Measurements from ENCODE around the gene COMP.

The COMP gene

DNA sequence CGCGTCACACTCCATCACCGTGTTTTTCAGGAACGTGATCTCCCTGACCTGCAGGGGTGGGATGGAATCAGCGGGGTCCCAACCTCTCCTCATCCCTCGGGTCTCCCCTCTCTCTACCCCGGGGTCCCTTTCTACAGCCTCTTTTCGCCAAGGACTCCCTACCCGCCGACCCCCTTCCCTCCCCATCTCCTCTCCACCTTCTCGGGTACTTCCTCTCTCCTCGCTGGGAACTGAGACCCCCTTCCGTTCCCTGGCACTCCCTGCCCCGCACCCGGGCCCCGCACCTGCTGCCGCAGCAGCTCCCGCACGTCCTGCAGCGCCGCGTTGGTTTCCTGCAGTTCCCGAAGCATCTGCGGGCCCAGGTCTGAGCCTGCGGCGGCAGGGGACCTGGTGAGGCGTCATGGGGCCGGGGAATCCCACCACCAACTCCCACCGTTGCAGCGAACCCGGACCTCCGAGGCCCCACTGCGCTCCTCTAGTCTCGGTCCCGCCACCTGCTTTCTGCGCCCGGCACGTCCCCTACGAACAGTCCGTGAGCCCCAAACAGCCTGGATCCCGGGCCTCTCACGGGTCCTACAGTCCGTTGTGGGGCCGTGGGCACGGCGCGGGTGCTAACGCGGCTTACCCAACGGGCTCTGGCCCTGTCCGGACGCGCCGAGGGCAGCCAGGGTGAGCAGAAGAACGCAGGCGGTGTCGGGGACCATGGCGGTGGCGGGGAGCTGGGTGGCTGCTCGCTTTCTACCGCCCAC lies at the start of gene COMP:
Gene COMP, minus strand, starts transcription at position 740 of the 749 bp plus-strand sequence. Its CDS starts 36 bp downstream, at position 704.
- H3K9ac ChIP-seq (ENCODE audit: low read length) = no peak within 1 kb of the TSS
- peak within 1 kb of the TSS; percentile 48 for H3K4me3 ChIP-seq (ENCODE audit: low read length)
- H3K27me3 ChIP-seq (ENCODE audit: control insufficient read depth, insufficient read depth, low read length) = peaks cover 97% of the 10 kb centered on the region
- H3K36me3 ChIP-seq (ENCODE audit: control insufficient read depth, low read depth, low read length) = no peaks in the 10 kb centered on the region
- no peak within 1 kb of the TSS for H3K27ac ChIP-seq (ENCODE audit: low read length)
- no peaks in the 10 kb centered on the region for H3K4me1 ChIP-seq (ENCODE audit: control insufficient read depth, low read depth, low read length)
- H3K9me3 ChIP-seq (ENCODE audit: control insufficient read depth, low read depth, low read length) = no peaks in the 10 kb centered on the region

DNA sequence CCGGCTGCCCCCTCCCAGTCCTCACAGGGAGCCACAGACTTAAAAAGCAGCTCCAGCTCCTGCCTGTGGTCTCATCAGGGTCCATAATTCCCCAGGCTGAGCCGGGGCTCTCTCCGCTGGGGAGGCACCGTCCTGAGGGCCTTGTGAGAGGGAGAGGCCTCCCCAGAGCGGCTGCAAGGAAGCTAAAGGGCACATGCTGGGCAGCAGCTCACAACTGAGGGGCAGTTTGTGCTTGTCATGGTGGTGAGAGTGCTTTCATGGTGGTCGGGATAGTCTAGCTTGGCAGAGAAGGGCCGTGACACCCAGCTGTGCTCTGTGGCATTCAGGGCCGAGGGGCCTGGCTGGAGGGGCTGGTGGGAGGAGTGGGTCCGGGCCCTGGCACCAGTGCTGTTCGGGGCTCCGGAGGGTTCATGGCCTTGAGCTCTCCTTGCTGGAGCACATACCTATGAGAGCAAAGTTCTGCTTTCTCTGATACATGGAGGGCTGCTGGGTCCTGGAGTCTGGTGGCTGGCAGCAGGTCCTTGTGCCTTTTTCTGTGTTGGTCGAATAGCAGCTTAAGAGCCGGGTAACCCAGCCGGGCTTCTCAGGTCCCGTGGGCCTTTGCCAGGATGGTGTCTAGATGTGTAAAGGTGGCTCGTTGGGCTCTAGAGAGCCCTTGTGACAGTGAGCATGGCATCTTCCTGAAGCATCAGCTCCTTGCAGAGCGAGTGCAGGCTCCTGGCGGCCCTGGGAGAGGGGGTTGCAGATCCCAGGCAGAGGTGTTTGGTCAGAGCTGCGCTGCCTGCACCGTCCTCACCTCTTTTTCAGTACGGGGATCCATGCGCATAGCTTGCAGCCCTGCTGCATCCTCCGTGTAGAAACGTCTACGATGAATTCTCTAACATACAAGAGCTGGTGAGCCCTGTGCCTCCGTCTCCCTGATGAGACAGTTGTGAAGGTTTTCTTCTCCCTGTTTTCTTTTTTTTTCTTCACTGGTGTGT lies 49.5 kb upstream of the COMP start:
- Histone ChIP-seq H3K4me1 (ENCODE audit: control insufficient read depth, low read depth, low read length) (peaks cover 11% of the 10 kb centered on the region), H3K9ac (ENCODE audit: low read length) (no peak overlapping the region), H3K9me3 (ENCODE audit: control insufficient read depth, low read depth, low read length) (no peaks in the 10 kb centered on the region), H3K36me3 (ENCODE audit: control insufficient read depth, low read depth, low read length) (peaks cover 16% of the 10 kb centered on the region), H3K27me3 (ENCODE audit: control insufficient read depth, insufficient read depth, low read length) (no peaks in the 10 kb centered on the region), H3K27ac (ENCODE audit: low read length) (no peak overlapping the region), H3K4me3 (ENCODE audit: low read length) (no peak overlapping the region)

DNA sequence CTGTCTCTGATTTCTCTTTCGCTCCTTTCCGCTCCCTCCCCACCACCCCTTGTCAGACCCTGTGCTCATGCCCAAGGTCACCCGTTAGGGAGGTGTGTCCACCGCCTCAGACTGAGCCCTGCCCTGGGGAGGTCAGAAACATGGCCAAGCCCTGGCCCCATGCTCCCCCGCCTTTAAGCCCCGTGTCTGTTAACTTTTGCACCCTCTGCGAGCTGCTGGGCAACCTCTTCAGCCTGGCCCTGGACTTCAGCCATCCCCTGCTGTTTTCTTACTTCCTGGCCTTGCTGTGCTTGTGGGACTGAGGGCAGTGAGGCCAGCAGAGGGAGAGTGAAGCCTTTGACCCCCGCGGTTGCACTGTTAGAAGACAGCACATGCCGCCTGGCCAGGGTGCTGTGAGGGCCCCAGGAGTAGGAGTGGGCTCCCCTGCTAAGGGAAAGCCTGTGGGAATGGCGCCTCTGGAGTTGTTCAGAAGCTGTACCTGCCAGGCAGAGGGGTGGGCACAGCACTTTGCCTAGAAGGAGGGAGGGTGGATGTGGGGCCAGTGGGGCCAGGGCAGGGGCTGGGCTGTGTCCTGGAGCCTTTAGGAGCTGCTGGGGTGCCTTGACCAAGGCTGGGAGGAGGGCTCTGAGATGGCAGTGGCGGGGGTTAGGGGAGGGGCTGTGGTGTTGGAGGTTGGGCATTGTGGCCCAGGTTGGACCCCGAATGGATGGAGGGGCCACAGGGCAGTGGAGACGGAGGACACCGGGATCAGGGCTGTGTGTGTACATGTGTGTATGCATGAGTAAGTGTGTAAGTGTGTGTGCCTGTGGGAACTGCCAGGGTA lies 48.6 kb upstream of the COMP start:
- H3K9ac ChIP-seq (ENCODE audit: low read length) = no peak overlapping the region
- H3K4me3 ChIP-seq (ENCODE audit: low read length) = no peak overlapping the region
- H3K27ac ChIP-seq (ENCODE audit: low read length) = no peak overlapping the region
- peaks cover 22% of the 10 kb centered on the region for H3K36me3 ChIP-seq (ENCODE audit: control insufficient read depth, low read depth, low read length)
- H3K4me1 ChIP-seq (ENCODE audit: control insufficient read depth, low read depth, low read length) = peaks cover 11% of the 10 kb centered on the region
- no peaks in the 10 kb centered on the region for H3K9me3 ChIP-seq (ENCODE audit: control insufficient read depth, low read depth, low read length)
- no peaks in the 10 kb centered on the region for H3K27me3 ChIP-seq (ENCODE audit: control insufficient read depth, insufficient read depth, low read length)

DNA sequence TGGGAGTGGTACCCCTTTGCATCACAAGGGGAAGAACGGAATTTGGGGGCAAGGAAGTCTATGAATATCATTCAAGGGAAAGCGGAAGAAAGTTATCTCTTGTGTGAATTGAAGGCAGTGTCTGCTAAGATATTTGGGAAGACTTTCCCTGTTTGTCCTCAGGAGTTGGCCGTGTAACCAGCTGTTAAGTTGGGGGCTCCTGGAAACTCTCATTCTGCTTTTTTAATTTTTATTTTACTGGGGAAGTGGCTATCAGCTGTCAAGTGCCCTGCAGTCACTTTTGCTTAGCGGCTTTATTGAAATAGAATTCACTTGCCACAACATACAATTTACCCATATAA lies 43.5 kb upstream of the COMP start:
- peaks cover 22% of the 10 kb centered on the region for H3K36me3 ChIP-seq (ENCODE audit: control insufficient read depth, low read depth, low read length)
- peak overlapping the region; percentile 88 for H3K4me3 ChIP-seq (ENCODE audit: low read length)
- H3K27me3 ChIP-seq (ENCODE audit: control insufficient read depth, insufficient read depth, low read length) = peaks cover 4% of the 10 kb centered on the region
- no peak overlapping the region for H3K9ac ChIP-seq (ENCODE audit: low read length)
- no peaks in the 10 kb centered on the region for H3K9me3 ChIP-seq (ENCODE audit: control insufficient read depth, low read depth, low read length)
- no peak overlapping the region for H3K27ac ChIP-seq (ENCODE audit: low read length)
- peaks cover 22% of the 10 kb centered on the region for H3K4me1 ChIP-seq (ENCODE audit: control insufficient read depth, low read depth, low read length)

DNA sequence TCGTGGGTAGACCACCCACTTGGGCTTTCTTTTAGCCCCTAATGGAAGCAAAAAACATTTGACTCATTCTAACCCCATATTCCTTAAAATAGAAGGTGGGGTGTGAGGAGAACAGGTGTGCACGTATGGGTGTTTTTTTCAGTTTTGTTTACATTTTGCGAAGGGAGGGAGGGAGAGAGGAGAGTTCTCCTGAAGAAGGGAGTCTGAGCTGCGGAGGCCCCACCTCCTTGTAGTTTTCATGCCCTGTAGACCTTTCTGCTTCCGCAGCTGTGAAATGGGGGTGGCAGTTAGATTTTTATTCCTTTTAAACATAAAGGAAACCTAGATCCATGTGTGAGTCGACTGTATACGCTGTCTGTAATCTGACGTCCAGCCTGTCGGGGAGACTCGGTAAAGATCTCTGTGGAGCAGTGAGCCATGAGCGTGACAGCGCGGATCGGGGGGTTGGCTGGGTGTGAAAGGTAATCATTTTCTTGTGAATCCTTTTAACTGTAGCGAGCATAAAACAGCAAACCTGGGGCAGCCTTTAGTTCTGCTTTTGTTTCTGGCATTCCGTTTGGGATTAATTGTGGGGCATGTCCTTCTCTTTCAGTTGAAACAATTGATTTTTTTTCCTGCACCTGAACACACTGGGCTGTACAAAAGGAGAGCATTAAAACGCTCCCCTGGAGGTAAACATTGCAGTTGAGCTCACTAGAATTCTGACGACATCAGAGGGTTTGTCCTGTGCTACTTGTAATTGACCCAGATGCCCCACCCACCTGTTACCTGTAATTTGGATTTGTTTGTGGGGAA lies 42.9 kb upstream of the COMP start:
- H3K27ac ChIP-seq (ENCODE audit: low read length) = no peak overlapping the region
- H3K27me3 ChIP-seq (ENCODE audit: control insufficient read depth, insufficient read depth, low read length) = peaks cover 4% of the 10 kb centered on the region
- H3K9me3 ChIP-seq (ENCODE audit: control insufficient read depth, low read depth, low read length) = no peaks in the 10 kb centered on the region
- H3K4me1 ChIP-seq (ENCODE audit: control insufficient read depth, low read depth, low read length) = peaks cover 18% of the 10 kb centered on the region
- H3K9ac ChIP-seq (ENCODE audit: low read length) = no peak overlapping the region
- peaks cover 22% of the 10 kb centered on the region for H3K36me3 ChIP-seq (ENCODE audit: control insufficient read depth, low read depth, low read length)
- H3K4me3 ChIP-seq (ENCODE audit: low read length) = peak overlapping the region; percentile 88

DNA sequence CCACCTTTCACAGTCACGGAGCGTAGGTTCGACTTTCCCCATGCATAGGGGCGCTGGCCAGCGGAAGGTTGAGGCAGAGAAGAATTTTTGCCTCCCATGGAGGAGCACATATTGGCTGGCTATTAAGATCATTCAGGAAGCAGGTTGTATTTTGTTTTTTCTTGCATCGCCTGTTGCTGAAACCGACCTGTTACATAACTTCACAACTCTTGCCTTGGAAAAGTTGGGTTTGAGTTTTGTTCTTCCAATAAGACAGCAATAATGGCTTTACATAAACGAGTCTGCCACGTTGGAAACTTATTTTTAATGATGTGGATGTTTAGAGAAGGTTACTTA lies 42.0 kb upstream of the COMP start:
- H3K36me3 ChIP-seq (ENCODE audit: control insufficient read depth, low read depth, low read length) = peaks cover 22% of the 10 kb centered on the region
- H3K4me3 ChIP-seq (ENCODE audit: low read length) = peak overlapping the region; percentile 88
- H3K9ac ChIP-seq (ENCODE audit: low read length) = peak overlapping the region; percentile 77
- H3K4me1 ChIP-seq (ENCODE audit: control insufficient read depth, low read depth, low read length) = peaks cover 18% of the 10 kb centered on the region
- H3K27me3 ChIP-seq (ENCODE audit: control insufficient read depth, insufficient read depth, low read length) = peaks cover 9% of the 10 kb centered on the region
- H3K27ac ChIP-seq (ENCODE audit: low read length) = no peak overlapping the region
- H3K9me3 ChIP-seq (ENCODE audit: control insufficient read depth, low read depth, low read length) = no peaks in the 10 kb centered on the region

DNA sequence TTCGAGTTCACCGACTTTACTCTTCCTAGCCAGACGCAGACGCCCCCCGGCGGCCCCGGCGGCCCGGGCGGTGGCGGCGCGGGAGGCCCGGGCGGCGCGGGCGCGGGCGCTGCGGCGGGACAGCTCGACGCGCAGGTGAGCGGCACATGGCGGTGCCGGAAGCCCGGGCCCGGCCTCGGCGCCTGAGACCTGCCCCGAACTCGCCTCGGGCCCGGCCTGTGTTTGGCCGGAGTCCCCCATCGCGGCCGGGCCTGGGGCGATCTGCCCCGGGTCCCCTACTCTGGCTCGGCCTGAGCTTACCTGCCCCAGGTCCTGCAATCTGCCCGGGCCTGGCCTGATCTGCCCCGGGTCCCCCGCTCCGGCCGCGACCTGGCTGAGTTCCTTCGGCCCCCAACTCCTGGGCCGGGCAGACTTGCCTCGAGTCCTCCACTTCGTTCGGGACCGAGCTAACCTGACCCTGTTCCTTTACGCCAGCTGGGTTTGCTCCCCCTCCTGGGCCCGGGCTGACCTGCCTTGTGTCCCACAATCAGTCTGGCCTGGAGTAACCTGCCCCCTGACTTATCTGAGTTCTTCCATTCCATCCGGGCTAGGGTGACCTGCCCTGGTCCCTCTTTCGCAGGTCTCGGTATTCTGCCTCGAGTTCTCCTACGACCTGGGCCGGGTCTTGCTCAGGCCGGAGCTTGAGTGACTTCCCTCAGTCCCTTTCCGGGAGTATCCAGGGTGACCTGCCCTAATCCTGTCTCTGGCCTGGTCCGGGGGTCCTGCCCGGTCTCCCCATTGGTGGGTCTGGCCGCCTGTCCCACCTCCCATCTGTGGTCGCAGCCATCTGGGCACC lies 41.4 kb upstream of the COMP start:
- peaks cover 16% of the 10 kb centered on the region for H3K36me3 ChIP-seq (ENCODE audit: control insufficient read depth, low read depth, low read length)
- H3K9ac ChIP-seq (ENCODE audit: low read length) = peak overlapping the region; percentile 77
- no peaks in the 10 kb centered on the region for H3K9me3 ChIP-seq (ENCODE audit: control insufficient read depth, low read depth, low read length)
- peaks cover 18% of the 10 kb centered on the region for H3K4me1 ChIP-seq (ENCODE audit: control insufficient read depth, low read depth, low read length)
- peaks cover 13% of the 10 kb centered on the region for H3K27me3 ChIP-seq (ENCODE audit: control insufficient read depth, insufficient read depth, low read length)
- H3K4me3 ChIP-seq (ENCODE audit: low read length) = peak overlapping the region; percentile 88
- H3K27ac ChIP-seq (ENCODE audit: low read length) = peak overlapping the region; percentile 62

DNA sequence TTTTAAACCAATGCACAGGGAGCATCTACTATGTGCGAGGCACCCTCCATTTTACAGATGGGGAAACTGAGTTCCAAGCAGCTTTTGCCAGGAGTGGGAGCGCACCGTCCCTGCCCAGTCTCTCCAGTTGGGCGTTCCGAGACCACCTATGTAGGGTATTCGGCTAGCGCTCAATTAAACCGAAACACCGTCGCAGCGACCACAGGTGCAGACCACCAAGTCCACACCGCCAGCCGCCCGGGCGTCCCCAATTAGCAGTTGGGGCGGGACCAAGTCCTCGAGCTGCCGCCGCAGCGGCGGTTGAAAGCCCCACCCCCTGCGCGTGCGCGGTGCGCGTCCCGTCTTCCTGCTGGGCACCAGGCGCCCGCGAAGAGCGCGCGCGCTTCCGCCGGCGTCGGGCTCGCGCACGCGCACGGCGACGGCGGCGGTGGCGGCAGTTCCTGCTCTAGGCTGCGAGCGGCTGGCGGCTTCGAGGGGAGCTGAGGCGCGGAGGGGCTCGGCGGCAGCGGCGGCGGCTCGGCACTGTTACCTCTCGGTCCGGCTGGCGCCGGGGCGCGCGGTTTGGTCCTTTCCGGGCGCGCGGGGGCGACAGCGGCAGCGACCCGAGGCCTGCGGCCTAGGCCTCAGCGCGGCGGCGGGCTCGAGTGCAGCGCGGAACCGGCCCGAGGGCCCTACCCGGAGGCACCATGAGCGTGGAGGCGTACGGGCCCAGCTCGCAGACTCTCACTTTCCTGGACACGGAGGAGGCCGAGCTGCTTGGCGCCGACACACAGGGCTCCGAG lies 40.6 kb upstream of the COMP start, which contains the start of gene UPF1:
Gene UPF1, plus strand, starts transcription at position 436 of the 782 bp plus-strand sequence. Its CDS starts 251 bp downstream, at position 687.
- Histone ChIP-seq H3K9ac (ENCODE audit: low read length) (peak within 1 kb of the TSS; percentile 77), H3K27ac (ENCODE audit: low read length) (peak within 1 kb of the TSS; percentile 62), H3K36me3 (ENCODE audit: control insufficient read depth, low read depth, low read length) (peaks cover 13% of the 10 kb centered on the region), H3K9me3 (ENCODE audit: control insufficient read depth, low read depth, low read length) (no peaks in the 10 kb centered on the region), H3K4me1 (ENCODE audit: control insufficient read depth, low read depth, low read length) (peaks cover 18% of the 10 kb centered on the region), H3K4me3 (ENCODE audit: low read length) (peak within 1 kb of the TSS; percentile 88), H3K27me3 (ENCODE audit: control insufficient read depth, insufficient read depth, low read length) (peaks cover 13% of the 10 kb centered on the region)

DNA sequence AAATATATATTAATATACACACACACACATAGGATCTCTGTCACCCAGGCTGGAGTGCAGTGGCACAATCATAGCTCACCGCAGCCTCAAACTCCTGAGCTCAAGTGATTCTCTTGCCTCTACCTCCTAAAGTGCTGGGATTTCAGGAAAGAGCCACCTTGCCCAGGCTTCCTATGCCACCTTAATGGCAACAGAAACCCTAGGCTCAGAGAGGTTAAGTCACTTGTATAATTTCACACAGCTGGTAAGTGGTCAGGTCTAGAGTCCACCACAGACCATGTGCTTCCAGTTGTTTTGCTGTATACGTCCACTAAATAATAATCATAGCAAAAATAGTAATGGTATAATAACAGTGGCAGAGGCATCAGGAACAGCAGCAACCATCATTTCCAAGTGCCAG lies 39.4 kb upstream of the COMP start:
- peaks cover 6% of the 10 kb centered on the region for H3K36me3 ChIP-seq (ENCODE audit: control insufficient read depth, low read depth, low read length)
- H3K27ac ChIP-seq (ENCODE audit: low read length) = no peak overlapping the region
- H3K9ac ChIP-seq (ENCODE audit: low read length) = no peak overlapping the region
- peaks cover 13% of the 10 kb centered on the region for H3K27me3 ChIP-seq (ENCODE audit: control insufficient read depth, insufficient read depth, low read length)
- peaks cover 18% of the 10 kb centered on the region for H3K4me1 ChIP-seq (ENCODE audit: control insufficient read depth, low read depth, low read length)
- no peak overlapping the region for H3K4me3 ChIP-seq (ENCODE audit: low read length)
- H3K9me3 ChIP-seq (ENCODE audit: control insufficient read depth, low read depth, low read length) = no peaks in the 10 kb centered on the region

Measured in iPS-18a (cell line).